ENCODE data around the gene ZYG11A. TPM values are rescaled to one million over a fixed set of nuclear protein-coding genes. Genes with fewer than 3 reads are reported as not detected.

The ZYG11A gene
- total RNA-seq, 4 donors from 2014 or later: 0.22 to 0.95 (median 0.50) TPM

GRCh38 chr1:52938183-52938451 is 95.6 kb downstream of the ZYG11A start:
- intact Hi-C loops (cut with DNase I): no loop called here
- Histone ChIP-seq H3K4me1 (peaks cover 0 to 5% (median 4%) of the 10 kb centered on the region in 3 donors), H3K4me3 (no peak overlapping the region), H3K27ac (no peak overlapping the region), H3K27me3 (no peaks in the 10 kb centered on the region), H3K9me3 (no peaks in the 10 kb centered on the region), H3K36me3 (peaks cover 0 to 5% (median 0%) of the 10 kb centered on the region in 3 donors)
- TF ChIP-seq POLR2A (IDR thresholded peaks at IDR 0.05): no peak
- no peak for TF ChIP-seq CTCF (IDR thresholded peaks at IDR 0.05)
- no peak for DNase-seq
- WGBS, 2 donors: 85 to 95% methylated on average over 1 of the region's 1 CpG

- no peak for DNase-seq
- no peaks in the 10 kb centered on the region for H3K9me3 ChIP-seq
- H3K4me1 ChIP-seq: peaks cover 0 to 5% (median 4%) of the 10 kb centered on the region in 3 donors
- no peak for TF ChIP-seq POLR2A (IDR thresholded peaks at IDR 0.05)
- TF ChIP-seq CTCF (IDR thresholded peaks at IDR 0.05): no peak
- no peak overlapping the region for H3K27ac ChIP-seq
- H3K27me3 ChIP-seq: no peaks in the 10 kb centered on the region
- no peak overlapping the region for H3K4me3 ChIP-seq
- intact Hi-C loops (cut with DNase I): no loop called here
- 56 to 71% methylated on average over 3 of the region's 3 CpGs for WGBS, 2 donors
- H3K36me3 ChIP-seq: peaks cover 0 to 13% (median 0%) of the 10 kb centered on the region in 3 donors
These were observed 101.4 kb downstream of the ZYG11A start for GRCh38 chr1:52943876-52944416.

GRCh38 chr1:52944566-52944965 is 102.0 kb downstream of the ZYG11A start:
- H3K27me3 ChIP-seq: no peaks in the 10 kb centered on the region
- H3K36me3 ChIP-seq: peaks cover 0 to 18% (median 0%) of the 10 kb centered on the region in 3 donors
- DNase-seq: no peak
- H3K4me1 ChIP-seq: peaks cover 0 to 2% (median under 1%) of the 10 kb centered on the region in 3 donors
- no peak overlapping the region for H3K4me3 ChIP-seq
- intact Hi-C loops (cut with DNase I): no loop called here
- no peak for TF ChIP-seq CTCF (IDR thresholded peaks at IDR 0.05)
- no peak for TF ChIP-seq POLR2A (IDR thresholded peaks at IDR 0.05)
- no peak overlapping the region for H3K27ac ChIP-seq
- H3K9me3 ChIP-seq: no peaks in the 10 kb centered on the region
- 48 to 69% methylated on average over 10 of the region's 10 CpGs for WGBS, 2 donors

Small RNA genes lying within 50 kb of the gene (small RNA-seq; reads per million reads assigned to genes)
- 0 reads per million in 4 donors for gene AC099677.1
- 0 reads per million in 4 donors for gene AC099677.2
- 0 reads per million in 4 donors for gene MIR1273F
- gene MIR1273G: 0 reads per million in 4 donors
- 0 reads per million in 4 donors for gene MIR5095
- gene RNU6-969P: 0 reads per million in 4 donors

Other genes with a start within 250 kb of the ZYG11A start
- gene GPX7, start 240.4 kb upstream of the ZYG11A start, total RNA-seq: 1 to 10 TPM; 1.6 to 9.9 (median 2.7) TPM
- gene SHISAL2A, start 209.6 kb upstream of the ZYG11A start, total RNA-seq: 1 to 10 TPM in 1 of 4 donors, not detected in 3; 1.7 TPM
- 10 to 100 TPM; 11.2 to 13.5 (median 12.3) TPM for gene COA7, start 144.4 kb upstream of the ZYG11A start, total RNA-seq
- 10 to 100 TPM; 13.9 to 27.8 (median 18.4) TPM for gene ZYG11B, start 116.3 kb upstream of the ZYG11A start, total RNA-seq
- 100 to 1,000 TPM in 1 of 4 donors, 10 to 100 TPM in 3; 57.8 to 101 (median 77.1) TPM for gene ECHDC2, start 79.0 kb downstream of the ZYG11A start, total RNA-seq
- gene SCP2, start 84.5 kb downstream of the ZYG11A start, total RNA-seq: 100 to 1,000 TPM in 3 of 4 donors, 10 to 100 TPM in 1; 97.8 to 194 (median 118) TPM
- 100 to 1,000 TPM in 1 of 4 donors, 10 to 100 TPM in 2, 1 to 10 TPM in 1; 5.1 to 107 (median 19.0) TPM for gene PODN, start 219.5 kb downstream of the ZYG11A start, total RNA-seq